ENCODE data around the gene ARL6. TPM values are rescaled to one million over a fixed set of nuclear protein-coding genes. Genes with fewer than 3 reads are reported as not detected.
"Not testable (repeated sequence)": the region's sequence is repeated elsewhere in the genome, so short reads cannot be mapped to it uniquely, and the experiment has no call there.

The ARL6 gene
- total RNA-seq, 1 experiment from 2014 or later, result 33.7 TPM

GRCh38 chr3:97823046-97824004 is 58.8 kb downstream of the ARL6 start:
- no peaks in the 10 kb centered on the region for H3K9me2 ChIP-seq (replicated peaks; ENCODE audit: insufficient read depth, low read length)
- no peak for DNase-seq
- no peak overlapping the region for H2AFZ ChIP-seq (ENCODE audit: low read length)
- no peaks in the 10 kb centered on the region; the same call in 1 of the 2 replicates for H3K27me3 ChIP-seq (ENCODE audit: low read length)
- H3K9me3 ChIP-seq (ENCODE audit: low read length), result no peaks in the 10 kb centered on the region
- peaks cover 18% of the 10 kb centered on the region for H3K4me1 ChIP-seq (ENCODE audit: low read length)
- no peak overlapping the region for H3K4me3 ChIP-seq (ENCODE audit: low read length)
- H3K36me3 ChIP-seq (ENCODE audit: insufficient read depth, low read length), result no peaks in the 10 kb centered on the region
- H3K79me2 ChIP-seq (ENCODE audit: low read length), result no peaks in the 10 kb centered on the region
- H4K20me1 ChIP-seq (ENCODE audit: insufficient read depth, low read depth, low read length), result no peaks in the 10 kb centered on the region
- H3K27ac ChIP-seq (ENCODE audit: low read length), result no peak overlapping the region
- peak overlapping the region; percentile 87 for H3K4me2 ChIP-seq (ENCODE audit: low read depth, low read length, poor library complexity, severe bottlenecking)
- no peak overlapping the region for H3K9ac ChIP-seq (ENCODE audit: low read length)

DNA sequence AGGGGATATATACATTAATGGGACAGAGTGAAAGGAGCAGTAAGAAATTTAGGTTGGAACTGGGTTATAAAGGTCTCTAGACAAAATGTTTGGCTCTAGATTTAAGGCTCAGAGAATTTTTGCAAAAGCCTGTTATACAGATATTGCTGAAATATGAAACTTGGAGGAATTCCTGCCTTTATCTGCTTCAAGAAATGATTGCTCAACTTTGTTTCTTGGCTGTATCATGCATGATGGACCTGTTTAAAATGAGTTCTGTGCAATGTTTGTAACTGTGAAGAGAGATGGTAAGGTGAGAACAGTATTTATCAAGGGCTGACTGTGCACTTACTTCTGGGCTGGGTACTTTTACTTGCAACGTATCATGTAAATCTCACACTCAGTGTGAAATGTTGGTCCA is 60.5 kb downstream of the ARL6 start:
- peaks cover 18% of the 10 kb centered on the region for H3K4me1 ChIP-seq (ENCODE audit: low read length)
- H3K27ac ChIP-seq (ENCODE audit: low read length), result no peak overlapping the region
- no peaks in the 10 kb centered on the region for H3K9me2 ChIP-seq (replicated peaks; ENCODE audit: insufficient read depth, low read length)
- no peak overlapping the region for H2AFZ ChIP-seq (ENCODE audit: low read length)
- H3K4me3 ChIP-seq (ENCODE audit: low read length), result no peak overlapping the region
- H3K79me2 ChIP-seq (ENCODE audit: low read length), result no peaks in the 10 kb centered on the region
- no peak overlapping the region for H3K9ac ChIP-seq (ENCODE audit: low read length)
- H4K20me1 ChIP-seq (ENCODE audit: insufficient read depth, low read depth, low read length), result no peaks in the 10 kb centered on the region
- no peak for DNase-seq
- no peaks in the 10 kb centered on the region for H3K9me3 ChIP-seq (ENCODE audit: low read length)
- H3K27me3 ChIP-seq (ENCODE audit: low read length), result no peaks in the 10 kb centered on the region; the same call in 1 of the 2 replicates
- H3K4me2 ChIP-seq (ENCODE audit: low read depth, low read length, poor library complexity, severe bottlenecking), result no peak overlapping the region
- H3K36me3 ChIP-seq (ENCODE audit: insufficient read depth, low read length), result no peaks in the 10 kb centered on the region

- H3K9ac ChIP-seq (ENCODE audit: low read length), result no peak overlapping the region
- no peaks in the 10 kb centered on the region; the same call in 1 of the 2 replicates for H3K27me3 ChIP-seq (ENCODE audit: low read length)
- H3K27ac ChIP-seq (ENCODE audit: low read length), result no peak overlapping the region
- no peak overlapping the region for H2AFZ ChIP-seq (ENCODE audit: low read length)
- H3K4me2 ChIP-seq (ENCODE audit: low read depth, low read length, poor library complexity, severe bottlenecking), result no peak overlapping the region
- no peaks in the 10 kb centered on the region for H3K4me1 ChIP-seq (ENCODE audit: low read length)
- no peaks in the 10 kb centered on the region for H3K36me3 ChIP-seq (ENCODE audit: insufficient read depth, low read length)
- no peaks in the 10 kb centered on the region for H3K9me2 ChIP-seq (replicated peaks; ENCODE audit: insufficient read depth, low read length)
- no peaks in the 10 kb centered on the region for H4K20me1 ChIP-seq (ENCODE audit: insufficient read depth, low read depth, low read length)
- no peaks in the 10 kb centered on the region for H3K9me3 ChIP-seq (ENCODE audit: low read length)
- no peak for DNase-seq
- no peaks in the 10 kb centered on the region for H3K79me2 ChIP-seq (ENCODE audit: low read length)
- H3K4me3 ChIP-seq (ENCODE audit: low read length), result no peak overlapping the region
Measured at GRCh38 chr3:97827741-97828471, 63.3 kb downstream of the ARL6 start.

DNA sequence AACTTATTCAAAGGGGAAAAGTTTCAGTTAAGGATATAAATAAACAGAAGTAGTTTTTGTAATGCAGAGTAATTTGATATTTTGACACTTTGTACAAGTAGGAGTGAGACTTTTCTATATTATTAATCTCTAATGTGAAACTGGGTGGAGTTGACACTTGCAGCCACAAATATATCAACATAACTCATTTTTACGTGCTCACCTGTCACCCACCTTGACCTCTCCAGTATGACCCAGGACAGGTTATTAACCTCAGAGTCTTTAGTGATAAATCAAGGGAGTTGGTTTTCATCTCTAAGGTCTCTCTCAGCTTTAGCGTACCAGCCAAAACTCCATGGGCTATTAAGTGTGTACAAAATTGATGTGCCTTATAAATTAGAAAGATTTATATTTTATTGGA is 64.6 kb downstream of the ARL6 start:
- DNase-seq, result no peak
- H3K4me1 ChIP-seq (ENCODE audit: low read length), result no peaks in the 10 kb centered on the region
- H3K27ac ChIP-seq (ENCODE audit: low read length), result no peak overlapping the region
- H3K9ac ChIP-seq (ENCODE audit: low read length), result no peak overlapping the region
- H3K4me2 ChIP-seq (ENCODE audit: low read depth, low read length, poor library complexity, severe bottlenecking), result no peak overlapping the region
- H2AFZ ChIP-seq (ENCODE audit: low read length), result no peak overlapping the region
- no peaks in the 10 kb centered on the region for H3K9me2 ChIP-seq (replicated peaks; ENCODE audit: insufficient read depth, low read length)
- H3K79me2 ChIP-seq (ENCODE audit: low read length), result no peaks in the 10 kb centered on the region
- no peaks in the 10 kb centered on the region for H3K36me3 ChIP-seq (ENCODE audit: insufficient read depth, low read length)
- H3K9me3 ChIP-seq (ENCODE audit: low read length), result no peaks in the 10 kb centered on the region
- no peak overlapping the region for H3K4me3 ChIP-seq (ENCODE audit: low read length)
- H4K20me1 ChIP-seq (ENCODE audit: insufficient read depth, low read depth, low read length), result no peaks in the 10 kb centered on the region
- no peaks in the 10 kb centered on the region; the same call in 1 of the 2 replicates for H3K27me3 ChIP-seq (ENCODE audit: low read length)

DNA sequence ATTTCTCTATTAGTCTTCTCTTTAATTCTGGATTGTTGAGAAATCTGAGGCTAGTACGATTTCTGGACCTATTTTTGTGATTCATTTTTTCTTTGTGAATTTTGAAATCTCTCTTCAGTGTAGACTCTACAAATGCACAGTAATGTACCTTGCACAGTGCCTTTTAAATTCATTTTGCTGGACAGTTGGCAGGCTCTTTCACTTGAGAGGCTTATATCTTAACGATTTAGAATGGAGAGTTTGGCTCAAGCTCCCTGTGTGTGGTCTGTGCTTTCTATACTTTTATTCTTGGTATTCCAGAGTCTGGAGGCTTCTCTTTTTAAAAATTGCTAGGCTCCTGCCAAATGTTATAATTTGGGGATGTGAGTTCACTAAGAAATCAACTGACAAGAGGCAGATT is 66.1 kb downstream of the ARL6 start:
- no peaks in the 10 kb centered on the region for H3K9me2 ChIP-seq (replicated peaks; ENCODE audit: insufficient read depth, low read length)
- no peaks in the 10 kb centered on the region for H3K27me3 ChIP-seq (ENCODE audit: low read length)
- H3K4me1 ChIP-seq (ENCODE audit: low read length), result no peaks in the 10 kb centered on the region
- H3K4me3 ChIP-seq (ENCODE audit: low read length), result no peak overlapping the region
- peak; percentile 6 for DNase-seq
- H4K20me1 ChIP-seq (ENCODE audit: insufficient read depth, low read depth, low read length), result no peaks in the 10 kb centered on the region
- no peak overlapping the region for H2AFZ ChIP-seq (ENCODE audit: low read length)
- H3K36me3 ChIP-seq (ENCODE audit: insufficient read depth, low read length), result no peaks in the 10 kb centered on the region
- H3K9me3 ChIP-seq (ENCODE audit: low read length), result no peaks in the 10 kb centered on the region
- H3K79me2 ChIP-seq (ENCODE audit: low read length), result no peaks in the 10 kb centered on the region
- no peak overlapping the region for H3K4me2 ChIP-seq (ENCODE audit: low read depth, low read length, poor library complexity, severe bottlenecking)
- no peak overlapping the region for H3K27ac ChIP-seq (ENCODE audit: low read length)
- no peak overlapping the region for H3K9ac ChIP-seq (ENCODE audit: low read length)

GRCh38 chr3:97831140-97831539 is 66.6 kb downstream of the ARL6 start:
- Histone ChIP-seq H3K79me2 (ENCODE audit: low read length) (no peaks in the 10 kb centered on the region), H3K9me3 (ENCODE audit: low read length) (no peaks in the 10 kb centered on the region), H4K20me1 (ENCODE audit: insufficient read depth, low read depth, low read length) (no peaks in the 10 kb centered on the region), H3K36me3 (ENCODE audit: insufficient read depth, low read length) (no peaks in the 10 kb centered on the region), H3K4me1 (ENCODE audit: low read length) (no peaks in the 10 kb centered on the region), H3K27me3 (ENCODE audit: low read length) (no peaks in the 10 kb centered on the region), H3K27ac (ENCODE audit: low read length) (no peak overlapping the region), H2AFZ (ENCODE audit: low read length) (no peak overlapping the region), H3K4me2 (ENCODE audit: low read depth, low read length, poor library complexity, severe bottlenecking) (no peak overlapping the region), H3K4me3 (ENCODE audit: low read length) (no peak overlapping the region), H3K9me2 (replicated peaks; ENCODE audit: insufficient read depth, low read length) (no peaks in the 10 kb centered on the region), H3K9ac (ENCODE audit: low read length) (no peak overlapping the region)
- peak; percentile 6 for DNase-seq

DNA sequence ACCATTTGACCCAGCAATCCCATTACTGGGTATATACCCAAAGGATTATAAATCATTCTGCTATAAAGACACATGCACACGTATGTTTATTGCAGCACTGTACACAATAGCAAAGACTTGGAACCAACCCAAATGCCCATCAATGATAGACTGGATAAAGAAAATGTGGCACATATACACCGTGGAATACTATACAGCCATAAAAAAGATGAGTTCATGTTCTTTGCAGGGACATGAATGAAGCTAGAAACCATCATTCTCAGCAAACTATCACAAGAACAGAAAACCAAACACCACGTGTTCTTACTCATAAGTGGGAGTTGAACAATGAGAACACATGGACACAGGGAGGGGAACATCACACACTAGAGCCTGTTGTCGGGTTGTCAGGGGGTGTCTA is 68.6 kb downstream of the ARL6 start:
- H3K36me3 ChIP-seq (ENCODE audit: insufficient read depth, low read length); H3K27me3 ChIP-seq (ENCODE audit: low read length); H3K9me2 ChIP-seq (replicated peaks; ENCODE audit: insufficient read depth, low read length); DNase-seq; H3K4me2 ChIP-seq (ENCODE audit: low read depth, low read length, poor library complexity, severe bottlenecking); H3K9ac ChIP-seq (ENCODE audit: low read length); H3K4me3 ChIP-seq (ENCODE audit: low read length); H3K79me2 ChIP-seq (ENCODE audit: low read length); H3K4me1 ChIP-seq (ENCODE audit: low read length); H4K20me1 ChIP-seq (ENCODE audit: insufficient read depth, low read depth, low read length); H3K27ac ChIP-seq (ENCODE audit: low read length); H2AFZ ChIP-seq (ENCODE audit: low read length); H3K9me3 ChIP-seq (ENCODE audit: low read length): not testable (repeated sequence)

DNA sequence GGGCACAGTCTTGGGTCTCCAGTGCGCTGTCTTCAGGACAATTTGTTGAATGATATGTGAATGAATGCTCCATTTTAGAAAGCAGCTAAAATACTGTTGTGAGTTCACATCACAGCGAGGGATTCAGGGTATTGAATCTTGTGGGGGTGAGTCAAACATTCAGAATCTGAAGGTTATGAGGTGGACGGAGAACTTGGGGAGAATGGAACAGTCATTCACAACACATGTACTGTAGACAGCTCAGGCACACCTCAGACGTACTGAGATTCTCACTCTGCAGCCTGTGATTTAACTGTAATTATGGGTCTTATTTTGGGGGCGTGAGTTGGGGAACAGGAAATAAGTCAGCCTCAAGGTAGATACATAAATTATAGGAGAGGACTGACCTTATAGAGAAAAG is 71.2 kb downstream of the ARL6 start:
- H3K4me3 ChIP-seq (ENCODE audit: low read length), result no peak overlapping the region
- H3K9ac ChIP-seq (ENCODE audit: low read length), result no peak overlapping the region
- no peaks in the 10 kb centered on the region for H3K9me2 ChIP-seq (replicated peaks; ENCODE audit: insufficient read depth, low read length)
- H3K9me3 ChIP-seq (ENCODE audit: low read length), result no peaks in the 10 kb centered on the region
- no peak for DNase-seq
- H3K36me3 ChIP-seq (ENCODE audit: insufficient read depth, low read length), result no peaks in the 10 kb centered on the region
- H3K4me1 ChIP-seq (ENCODE audit: low read length), result no peaks in the 10 kb centered on the region
- H4K20me1 ChIP-seq (ENCODE audit: insufficient read depth, low read depth, low read length), result no peaks in the 10 kb centered on the region
- no peak overlapping the region for H3K27ac ChIP-seq (ENCODE audit: low read length)
- no peak overlapping the region for H3K4me2 ChIP-seq (ENCODE audit: low read depth, low read length, poor library complexity, severe bottlenecking)
- H3K27me3 ChIP-seq (ENCODE audit: low read length), result no peaks in the 10 kb centered on the region
- H2AFZ ChIP-seq (ENCODE audit: low read length), result no peak overlapping the region
- no peaks in the 10 kb centered on the region for H3K79me2 ChIP-seq (ENCODE audit: low read length)

All from Karpas-422 (cell line).